HepG2 (cell line): ENCODE data around the gene USP7. TPM values are rescaled to one million over a fixed set of nuclear protein-coding genes. Genes with fewer than 3 reads are reported as not detected.

Experiments used
- CENPT ChIP-seq: sonication (generic); formaldehyde crosslinking; IDR thresholded peaks from 2 replicates; pipeline ENCODE4 v1.8.0; 2022; ENCODE audit warnings: low read depth, mild to moderate bottlenecking, moderate library complexity, missing genetic modification reagents
- ELF3 ChIP-seq: IDR thresholded peaks from 2 replicates; pipeline ENCODE4 v1.6.1; 2016; ENCODE audit warnings: missing genetic modification reagents, missing compliant biosample characterization
- EZH2 ChIP-seq: conservative IDR thresholded peaks from 2 replicates; pipeline ENCODE4 v1.6.1; 2012; ENCODE audit warnings: mild to moderate bottlenecking, low read depth, low read length, moderate library complexity
- GABPA ChIP-seq, 2 experiments: IDR thresholded peaks; 2 replicates each; pipeline ENCODE4 v1.6.1; 2011 to 2016; ENCODE audit warnings: low read depth in 2 of 2, low read length in 1 of 2, missing biosample characterization in 1 of 2, missing genetic modification characterization in 1 of 2
- HNF4G ChIP-seq, 2 experiments: sonication (generic) in 1 of 2; formaldehyde crosslinking in 1 of 2; IDR thresholded peaks; 2 replicates each; pipeline versions ENCODE4 v1.4.0 to v1.6.1; 2011 to 2020; ENCODE audit warnings: borderline replicate concordance in 2 of 2, low read depth in 2 of 2, mild to moderate bottlenecking in 2 of 2, low read length in 1 of 2, missing genetic modification reagents in 1 of 2, moderate library complexity in 1 of 2
- KAT8 ChIP-seq: IDR thresholded peaks from 2 replicates; pipeline ENCODE4 v1.6.1; 2016; ENCODE audit warnings: missing genetic modification reagents, missing compliant biosample characterization
- MLX ChIP-seq: IDR thresholded peaks from 2 replicates; pipeline ENCODE4 v1.6.1; 2016
- PBX2 ChIP-seq: IDR thresholded peaks from 2 replicates; pipeline ENCODE4 v1.6.1; 2016; ENCODE audit warnings: control low read depth
- PRPF4 ChIP-seq: fragments of 200-400 bp; formaldehyde crosslinking; IDR thresholded peaks from 2 replicates; pipeline ENCODE4 v1.6.1; 2016; ENCODE audit warnings: low read length, low read depth; ENCODE audit not compliant: poor library complexity, severe bottlenecking
- U2AF1 ChIP-seq: fragments of 200-400 bp; formaldehyde crosslinking; optimal IDR thresholded peaks from 2 replicates; pipeline ENCODE3; 2017; ENCODE audit warnings: mild to moderate bottlenecking, low read depth, low read length
- U2AF2 ChIP-seq: fragments of 200-400 bp; formaldehyde crosslinking; IDR thresholded peaks from 2 replicates; pipeline ENCODE4 v1.6.1; 2017; ENCODE audit warnings: low read depth, mild to moderate bottlenecking, low read length
- ZBTB33 ChIP-seq: sonication (generic); formaldehyde crosslinking; IDR thresholded peaks from 2 replicates; pipeline ENCODE4 v1.4.0; 2020; ENCODE audit warnings: missing genetic modification reagents
- ZEB1 ChIP-seq: IDR thresholded peaks from 2 replicates; pipeline ENCODE4 v1.6.1; 2012; ENCODE audit warnings: mild to moderate bottlenecking, low read depth, inconsistent platforms; ENCODE audit not compliant: insufficient replicate concordance
- ZFYVE20 ChIP-seq: sonication (generic); formaldehyde crosslinking; IDR thresholded peaks from 2 replicates; pipeline ENCODE4 v1.8.0; 2023; ENCODE audit warnings: low read depth, mild to moderate bottlenecking, moderate library complexity, missing genetic modification reagents, borderline replicate concordance
- ZIK1 ChIP-seq: sonication (generic); formaldehyde crosslinking; IDR thresholded peaks from 2 replicates; pipeline ENCODE4 v1.5.0; 2020; ENCODE audit warnings: mild to moderate bottlenecking, low read depth, missing genetic modification reagents, borderline replicate concordance
- ZKSCAN1 ChIP-seq: fragments of 150-350 bp; IDR thresholded peaks from 2 replicates; pipeline ENCODE4 v1.6.1; 2014; ENCODE audit warnings: low read length
- ZNF121 ChIP-seq: sonication (generic); formaldehyde crosslinking; IDR thresholded peaks from 2 replicates; pipeline ENCODE4 v1.5.0; 2020; ENCODE audit warnings: mild to moderate bottlenecking, missing genetic modification reagents
- ZNF256 ChIP-seq: sonication (generic); formaldehyde crosslinking; conservative IDR thresholded peaks from 2 replicates; pipeline ENCODE4 v1.4.0; 2020; ENCODE audit warnings: missing genetic modification reagents
- ZNF343 ChIP-seq: sonication (generic); formaldehyde crosslinking; IDR thresholded peaks from 2 replicates; pipeline ENCODE4 v1.4.0; 2020; ENCODE audit warnings: mild to moderate bottlenecking, missing genetic modification reagents
- ZNF496 ChIP-seq: sonication (generic); formaldehyde crosslinking; IDR thresholded peaks from 2 replicates; pipeline ENCODE4 v1.8.1; 2023; ENCODE audit warnings: mild to moderate bottlenecking, moderate library complexity, missing genetic modification reagents; ENCODE audit not compliant: insufficient replicate concordance
- ZNF564 ChIP-seq: sonication (generic); formaldehyde crosslinking; IDR thresholded peaks from 2 replicates; pipeline ENCODE4 v1.8.1; 2023; ENCODE audit warnings: mild to moderate bottlenecking, missing genetic modification reagents
- ZNF619 ChIP-seq: sonication (generic); formaldehyde crosslinking; IDR thresholded peaks from 2 replicates; pipeline ENCODE4 v1.4.0; 2020; ENCODE audit warnings: mild to moderate bottlenecking, missing genetic modification reagents
- ZNF777 ChIP-seq: sonication (generic); formaldehyde crosslinking; IDR thresholded peaks from 2 replicates; pipeline ENCODE4 v1.4.0; 2020; ENCODE audit warnings: missing genetic modification reagents
- ZNF784 ChIP-seq: sonication (generic); formaldehyde crosslinking; IDR thresholded peaks from 2 replicates; pipeline ENCODE4 v1.5.1; 2020; ENCODE audit warnings: missing genetic modification reagents, mild to moderate bottlenecking, borderline replicate concordance
- polyA plus RNA-seq, 8 experiments: library from polyadenylated mRNA; depleted of rRNA in 3 of 8; stranded (reverse) in 7 of 8; unstranded in 1 of 8; fragments of >200 nt; fragmentation: Illumina TruSeq in 4 of 8; extraction: Trizol in 4 of 8; gene quantifications; 2 replicates each; pipeline versions ENCODE4 v1.2.1 to v1.2.3, GENCODE V29; 2011 to 2016; ENCODE audit warnings: low read depth in 4 of 8, missing spikeins in 1 of 8, mixed read lengths in 1 of 8; ENCODE audit not compliant: insufficient read depth in 1 of 8
- total RNA-seq, 5 experiments: library from RNA; depleted of rRNA; stranded (reverse); fragments of >200 nt; fragmentation: Illumina TruSeq; extraction: Trizol; gene quantifications; 2 replicates each; pipeline ENCODE4 v1.2.3, GENCODE V29; 2016; ENCODE audit warnings: low read depth in 1 of 5

USP7 gene
- total and polyA plus RNA-seq, 2 of the 13 experiments (the other 11 are each of a cell fraction or from before 2014, with no cell fraction given): 52.5 to 173 TPM

GRCh38 chr16:8859913-8860881 is 103.5 kb downstream of the USP7 start (continued):
- TF ChIP-seq GABPA (IDR thresholded peaks at IDR 0.05; ENCODE audit: low read depth, low read length): no peak
- no peak for TF ChIP-seq GABPA (CRISPR knock-in tag; IDR thresholded peaks at IDR 0.05; ENCODE audit: low read depth)
- no peak for TF ChIP-seq EZH2
- TF ChIP-seq ZNF784 (CRISPR knock-in tag): peak; percentile 75; the same call in 1 of the 2 replicates
- no peak; the same call in 1 of the 2 replicates for TF ChIP-seq ZKSCAN1
- TF ChIP-seq ZEB1: no peak
- peak; percentile 57 for TF ChIP-seq U2AF1
- TF ChIP-seq ZBTB33 (CRISPR knock-in tag): peak; percentile 68
- 0 out of 2 replicates have a peak, but pooled peaks have one; percentile 79 for TF ChIP-seq ZIK1 (CRISPR knock-in tag)
- TF ChIP-seq KAT8: peak; percentile 85
- no peak for TF ChIP-seq ZNF777 (CRISPR knock-in tag)
- no peak for TF ChIP-seq U2AF2
- no peak; the same call in 1 of the 2 replicates for TF ChIP-seq ZNF343 (CRISPR knock-in tag)
- peak; percentile 80; the same call in 1 of the 2 replicates for TF ChIP-seq ZNF619 (CRISPR knock-in tag)
- TF ChIP-seq HNF4G (IDR thresholded peaks at IDR 0.05; ENCODE audit: borderline replicate concordance, low read depth, low read length): peak; percentile 82
- peak; percentile 70 for TF ChIP-seq HNF4G (CRISPR knock-in tag; IDR thresholded peaks at IDR 0.05; ENCODE audit: borderline replicate concordance, low read depth)
- TF ChIP-seq MLX (CRISPR knock-in tag): peak; percentile 77; the same call in 1 of the 2 replicates
- TF ChIP-seq ZNF496 (CRISPR knock-in tag): no peak
- TF ChIP-seq PRPF4: no peak
- TF ChIP-seq CENPT (CRISPR knock-in tag): no peak
- TF ChIP-seq ELF3 (CRISPR knock-in tag): peak; percentile 77; the same call in 1 of the 2 replicates
- TF ChIP-seq ZNF121 (CRISPR knock-in tag): peak; percentile 71
- no peak for TF ChIP-seq PBX2 (CRISPR knock-in tag)
- peak; percentile 47 for TF ChIP-seq ZNF256
- TF ChIP-seq ZFYVE20 (CRISPR knock-in tag): no peak
- no peak for TF ChIP-seq ZNF564
